ENCODE data around the gene PPA1.

- TF ChIP-seq ZFP30 (CRISPR knock-in tag; IDR thresholded peaks at IDR 0.05): no peak
- TF ChIP-seq RARB (CRISPR knock-in tag; IDR thresholded peaks at IDR 0.05): no peak
These were observed 1.6 kb upstream of the PPA1 start for GRCh38 chr10:70234668-70235447.

Measured in SK-N-SH treated with all-trans-retinoic acid at 6 μM for 48 hours (cell line).